ENCODE measurements around the gene DRD4. TPM values are rescaled to one million over a fixed set of nuclear protein-coding genes. Genes with fewer than 3 reads are reported as not detected.
A peak's percentile ranks its signal among the peaks of the same experiment; 100 is the strongest.

DRD4 gene
- total RNA-seq (under 1 TPM; 0.70 to 0.82 TPM), total RNA-seq (0 to 3.7 (median 0.20) reads per million in 172 experiments)
- 0.18 TPM for polyA plus RNA-seq (2013, experiment 1 of 2)
- polyA plus RNA-seq (2013, experiment 2 of 2) = 0.11 TPM

DNA sequence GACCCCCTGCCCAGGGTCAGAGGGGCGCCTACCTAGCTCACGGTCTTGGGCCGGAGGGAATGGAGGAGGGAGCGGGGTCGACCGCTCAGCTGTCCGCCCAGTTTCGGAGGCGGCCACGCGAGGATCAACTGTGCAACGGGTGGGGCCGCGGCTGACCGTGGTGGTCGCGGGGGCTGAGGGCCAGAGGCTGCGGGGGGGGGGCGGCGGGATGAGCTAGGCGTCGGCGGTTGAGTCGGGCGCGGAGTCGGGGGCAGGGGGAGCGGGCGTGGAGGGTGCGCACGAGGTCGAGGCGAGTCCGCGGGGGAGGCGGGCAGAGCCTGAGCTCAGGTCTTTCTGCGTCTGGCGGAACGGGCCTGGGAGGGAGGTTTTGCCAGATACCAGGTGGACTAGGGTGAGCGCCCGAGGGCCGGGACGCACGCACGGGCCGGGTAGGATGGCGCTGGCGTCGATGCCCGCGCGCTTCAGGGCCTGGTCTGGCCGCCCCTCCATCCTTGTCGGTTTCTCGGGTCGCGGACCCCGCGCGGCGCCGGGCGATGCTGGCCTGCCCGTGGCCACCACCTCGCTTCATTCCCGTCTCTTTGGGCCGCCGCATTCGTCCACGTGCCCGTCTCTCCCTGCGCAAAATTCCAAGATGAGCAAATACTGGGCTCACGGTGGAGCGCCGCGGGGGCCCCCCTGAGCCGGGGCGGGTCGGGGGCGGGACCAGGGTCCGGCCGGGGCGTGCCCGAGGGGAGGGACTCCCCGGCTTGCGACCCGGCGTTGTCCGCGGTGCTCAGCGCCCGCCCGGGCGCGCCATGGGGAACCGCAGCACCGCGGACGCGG, at the start of gene DRD4:
DRD4 (plus strand) TSS at position 759 of the 822 bp plus-strand sequence; CDS start at position 795, 36 bp downstream.
- CTCF ChIA-PET = no interaction called here
- H3K27ac Mint-ChIP-seq = no peak within 1 kb of the TSS
- H3K4me1 Mint-ChIP-seq (ENCODE audit: low read depth) = peaks cover 12% of the 10 kb centered on the region

DNA sequence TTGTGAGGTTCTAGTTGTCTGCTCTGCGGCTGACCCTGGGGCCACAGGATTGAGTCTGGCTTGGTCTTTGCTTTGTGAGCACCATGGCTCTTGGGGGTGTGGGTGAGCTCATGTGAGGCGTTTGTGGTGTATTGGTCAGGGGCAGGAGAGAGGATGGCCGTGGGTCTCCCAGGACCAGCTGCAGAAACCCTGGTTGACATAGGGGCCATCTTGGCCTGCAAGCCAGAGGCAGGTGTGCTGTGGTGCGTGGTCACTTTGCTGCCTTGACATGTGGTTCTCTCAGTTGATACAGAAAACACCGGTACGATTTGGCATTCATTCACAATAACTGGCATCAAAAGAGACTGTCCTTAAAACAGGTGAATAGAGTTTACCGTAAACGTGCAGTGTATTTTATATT, 49.5 kb upstream of the DRD4 start:
- H3K4me1 ChIP-seq (ENCODE audit: insufficient read depth, low read length) = peaks cover 20% of the 10 kb centered on the region
- intact Hi-C loops (cut with DNase I, micrococcal nuclease) = no loop called here
- peak overlapping the region; percentile 56 for H3K4me3 Mint-ChIP-seq
- H3K27me3 ChIP-seq (ENCODE audit: control insufficient read depth in 1 of 2, insufficient read depth in 2 of 2, low read length in 2 of 2) = no peaks in the 10 kb centered on the region
- H3K27ac ChIP-seq (ENCODE audit: low read depth in 1 of 2, low read length in 2 of 2) = peak overlapping the region; percentile 51 to 77
- ATAC-seq (ENCODE audit: poor library complexity) (no peak), DNase-seq (no peak)
- H3K27me3 Mint-ChIP-seq = no peaks in the 10 kb centered on the region
- H3K27ac Mint-ChIP-seq = peak overlapping the region; percentile 96
- TF ChIP-seq, protein P1, sequence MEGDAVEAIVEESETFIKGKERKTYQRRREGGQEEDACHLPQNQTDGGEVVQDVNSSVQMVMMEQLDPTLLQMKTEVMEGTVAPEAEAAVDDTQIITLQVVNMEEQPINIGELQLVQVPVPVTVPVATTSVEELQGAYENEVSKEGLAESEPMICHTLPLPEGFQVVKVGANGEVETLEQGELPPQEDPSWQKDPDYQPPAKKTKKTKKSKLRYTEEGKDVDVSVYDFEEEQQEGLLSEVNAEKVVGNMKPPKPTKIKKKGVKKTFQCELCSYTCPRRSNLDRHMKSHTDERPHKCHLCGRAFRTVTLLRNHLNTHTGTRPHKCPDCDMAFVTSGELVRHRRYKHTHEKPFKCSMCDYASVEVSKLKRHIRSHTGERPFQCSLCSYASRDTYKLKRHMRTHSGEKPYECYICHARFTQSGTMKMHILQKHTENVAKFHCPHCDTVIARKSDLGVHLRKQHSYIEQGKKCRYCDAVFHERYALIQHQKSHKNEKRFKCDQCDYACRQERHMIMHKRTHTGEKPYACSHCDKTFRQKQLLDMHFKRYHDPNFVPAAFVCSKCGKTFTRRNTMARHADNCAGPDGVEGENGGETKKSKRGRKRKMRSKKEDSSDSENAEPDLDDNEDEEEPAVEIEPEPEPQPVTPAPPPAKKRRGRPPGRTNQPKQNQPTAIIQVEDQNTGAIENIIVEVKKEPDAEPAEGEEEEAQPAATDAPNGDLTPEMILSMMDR (IDR thresholded peaks at IDR 0.05) = no peak
- H3K9me3 ChIP-seq (ENCODE audit: control insufficient read depth in 1 of 2, insufficient read depth in 1 of 2, low read length in 2 of 2) = no peaks in the 10 kb centered on the region
- H3K4me3 ChIP-seq (ENCODE audit: low read length) = no peak overlapping the region
- CTCF ChIA-PET = interaction anchor here (1.1 kb wide), 1 partner anchor 33 kb away, joined by 6 read pairs; no protein-coding TSS in a partner anchor
- peaks cover 22% of the 10 kb centered on the region for H3K4me1 Mint-ChIP-seq (ENCODE audit: low read depth)
- peaks cover 72% of the 10 kb centered on the region for H3K36me3 Mint-ChIP-seq (ENCODE audit: low read depth)
- no peaks in the 10 kb centered on the region for H3K9me3 Mint-ChIP-seq
- peaks cover 59% of the 10 kb centered on the region for H3K36me3 ChIP-seq (ENCODE audit: insufficient read depth, low read length)
- POLR2A ChIA-PET = interaction anchor here (1.3 to 3.0 kb wide), 3 partner anchors 9 to 26 kb away, joined by 4 to 17 read pairs (median 9); partner anchors contain the start of gene PHRF1

More for the DNA sequence above, at the start of gene DRD4:
- Mint-ChIP-seq H3K36me3 (ENCODE audit: low read depth) (no peaks in the 10 kb centered on the region), H3K27me3 (peaks cover 48% of the 10 kb centered on the region), H3K4me3 (peak within 1 kb of the TSS; percentile 7), H3K9me3 (no peaks in the 10 kb centered on the region)
- H3K36me3 ChIP-seq (ENCODE audit: insufficient read depth, low read length) = no peaks in the 10 kb centered on the region
- no peak within 1 kb of the TSS for H3K27ac ChIP-seq (ENCODE audit: low read depth in 1 of 2, low read length in 2 of 2)
- peaks cover 29 to 32% of the 10 kb centered on the region in 2 experiments for H3K27me3 ChIP-seq (ENCODE audit: control insufficient read depth in 1 of 2, insufficient read depth in 2 of 2, low read length in 2 of 2)
- peaks cover 0 to 23% of the 10 kb centered on the region in 2 experiments for H3K9me3 ChIP-seq (ENCODE audit: control insufficient read depth in 1 of 2, insufficient read depth in 1 of 2, low read length in 2 of 2)
- DNase-seq = no peak
- peaks cover 33% of the 10 kb centered on the region for H3K4me1 ChIP-seq (ENCODE audit: insufficient read depth, low read length)
- no peak for ATAC-seq (ENCODE audit: poor library complexity)
- POLR2A ChIA-PET = interaction anchor here (1.0 kb wide), 2 partner anchors 58 to 112 kb away, joined by 3 read pairs; partner anchors contain the start of gene DEAF1
- TF ChIP-seq, protein P1 (IDR thresholded peaks at IDR 0.05) = no peak
- H3K4me3 ChIP-seq (ENCODE audit: low read length) = no peak within 1 kb of the TSS
- intact Hi-C loops (cut with DNase I, micrococcal nuclease) = no loop called here

DNA sequence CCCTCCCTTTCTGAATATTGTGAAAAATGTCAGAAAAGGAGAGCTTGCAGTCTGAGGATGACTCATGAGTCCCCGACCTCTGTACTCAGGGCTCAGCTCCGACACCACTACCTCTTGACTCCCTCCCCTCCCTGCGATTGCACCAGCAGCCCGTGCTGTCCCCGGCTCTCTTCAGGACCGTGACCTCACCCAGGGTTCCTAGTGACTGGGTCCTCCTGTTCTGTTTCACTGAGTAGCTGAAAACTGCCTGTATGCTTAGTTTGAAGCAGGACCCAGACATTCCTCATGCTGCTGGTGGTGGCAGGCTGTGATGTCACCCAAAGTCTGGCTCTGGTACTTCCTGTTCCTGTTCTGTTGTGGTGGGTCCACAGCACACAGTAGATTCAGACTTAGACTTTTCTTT, 49.1 kb upstream of the DRD4 start:
- H3K27me3 Mint-ChIP-seq = no peaks in the 10 kb centered on the region
- H3K36me3 Mint-ChIP-seq (ENCODE audit: low read depth) = peaks cover 77% of the 10 kb centered on the region
- DNase-seq (peak; percentile 40 to 89 (median 71)), ATAC-seq (ENCODE audit: poor library complexity) (peak; percentile 91)
- no peaks in the 10 kb centered on the region for H3K27me3 ChIP-seq (ENCODE audit: control insufficient read depth in 1 of 2, insufficient read depth in 2 of 2, low read length in 2 of 2)
- POLR2A ChIA-PET = interaction anchor here (1.3 to 3.0 kb wide), 3 partner anchors 9 to 26 kb away, joined by 4 to 17 read pairs (median 9); partner anchors contain the start of gene PHRF1
- peak overlapping the region; percentile 56 for H3K4me3 Mint-ChIP-seq
- peak overlapping the region; percentile 96 for H3K27ac Mint-ChIP-seq
- TF ChIP-seq, protein P1 (IDR thresholded peaks at IDR 0.05) = no peak
- H3K4me3 ChIP-seq (ENCODE audit: low read length) = no peak overlapping the region
- peak overlapping the region; percentile 51 to 77 for H3K27ac ChIP-seq (ENCODE audit: low read depth in 1 of 2, low read length in 2 of 2)
- H3K4me1 Mint-ChIP-seq (ENCODE audit: low read depth) = peaks cover 22% of the 10 kb centered on the region
- H3K9me3 Mint-ChIP-seq = no peaks in the 10 kb centered on the region
- H3K4me1 ChIP-seq (ENCODE audit: insufficient read depth, low read length) = peaks cover 20% of the 10 kb centered on the region
- intact Hi-C loops (cut with DNase I, micrococcal nuclease) = loop anchor here in 1 of 2 experiments (2.0 kb wide), 1 partner anchor 19 kb away; no protein-coding TSS in a partner anchor
- peaks cover 64% of the 10 kb centered on the region for H3K36me3 ChIP-seq (ENCODE audit: insufficient read depth, low read length)
- CTCF ChIA-PET = interaction anchor here (1.1 kb wide), 1 partner anchor 33 kb away, joined by 6 read pairs; no protein-coding TSS in a partner anchor
- H3K9me3 ChIP-seq (ENCODE audit: control insufficient read depth in 1 of 2, insufficient read depth in 1 of 2, low read length in 2 of 2) = no peaks in the 10 kb centered on the region

All from CD4-positive, alpha-beta T cell (primary cell).